Loucy (cell line): ENCODE measurements around the gene NOL9.

Experiments
- H2AFZ ChIP-seq: fragments of 200-600 bp; sonication (generic); 2 replicates; pipeline ENCODE4 v1.6.0; 2016; ENCODE audit warnings: antibody characterized with exemption, mild to moderate bottlenecking, low read length, moderate library complexity
- H3F3A ChIP-seq: fragments of 200-600 bp; 2 replicates; pipeline ENCODE4 v1.6.0; 2016; ENCODE audit warnings: antibody characterized with exemption, low read depth, mild to moderate bottlenecking
- H3K27me3 ChIP-seq: fragments of 200-600 bp; sonication (generic); 2 replicates; pipeline ENCODE4 v1.6.1; 2014; ENCODE audit warnings: low read length, mild to moderate bottlenecking; ENCODE audit not compliant: insufficient read depth, poor library complexity, severe bottlenecking
- H3K36me3 ChIP-seq: fragments of 200-600 bp; sonication (generic); 2 replicates; pipeline ENCODE4 v1.6.1; 2016; ENCODE audit warnings: low read length; ENCODE audit not compliant: insufficient read depth
- H3K4me1 ChIP-seq: fragments of 200-600 bp; sonication (generic); 2 replicates; pipeline ENCODE4 v1.5.1; 2014; ENCODE audit warnings: low read length, mild to moderate bottlenecking; ENCODE audit not compliant: insufficient read depth, poor library complexity, severe bottlenecking
- H3K4me2 ChIP-seq: fragments of 200-600 bp; sonication (generic); 2 replicates; pipeline ENCODE4 v1.6.0; 2014; ENCODE audit warnings: antibody characterized with exemption, low read length, low read depth, mild to moderate bottlenecking; ENCODE audit not compliant: poor library complexity, severe bottlenecking
- H3K4me3 ChIP-seq: fragments of 200-600 bp; sonication (generic); 2 replicates; pipeline ENCODE4 v1.5.1; 2014; ENCODE audit warnings: low read length, mild to moderate bottlenecking, mixed read lengths; ENCODE audit not compliant: poor library complexity, severe bottlenecking
- H3K79me2 ChIP-seq: fragments of 200-600 bp; sonication (generic); 2 replicates; pipeline ENCODE4 v1.6.1; 2014; ENCODE audit warnings: low read length; ENCODE audit not compliant: insufficient read depth
- H3K9ac ChIP-seq: fragments of 200-600 bp; sonication (generic); 2 replicates; pipeline ENCODE4 v1.6.0; 2014; ENCODE audit warnings: mild to moderate bottlenecking, low read depth, low read length, moderate library complexity; ENCODE audit not compliant: poor library complexity, severe bottlenecking
- H3K9me2 ChIP-seq: fragments of 200-600 bp; sonication (generic); replicated peaks from 2 replicates; pipeline ENCODE4 v1.6.1; 2016; ENCODE audit warnings: low read depth, low read length, mixed read lengths
- H3K9me3 ChIP-seq: fragments of 200-600 bp; sonication (generic); 2 replicates; pipeline ENCODE4 v1.6.1; 2014; ENCODE audit warnings: mild to moderate bottlenecking, antibody characterized with exemption, low read length, low read depth; ENCODE audit not compliant: insufficient read depth
- H4K20me1 ChIP-seq: fragments of 200-600 bp; sonication (generic); 2 replicates; pipeline ENCODE4 v1.6.0; 2014; ENCODE audit warnings: antibody characterized with exemption, low read length, mild to moderate bottlenecking; ENCODE audit not compliant: insufficient read depth, poor library complexity, severe bottlenecking
- EZH2phosphoT487 ChIP-seq: fragments of 200-600 bp; IDR thresholded peaks from 2 replicates; pipeline ENCODE4 v1.6.1; 2018; ENCODE audit warnings: antibody characterized with exemption, mild to moderate bottlenecking, moderate library complexity, borderline replicate concordance
- TF ChIP-seq, protein P1 (sequence below): fragments of 200-600 bp; sonication (generic); conservative IDR thresholded peaks from 2 replicates; pipeline ENCODE4 v1.5.1; 2014; ENCODE audit warnings: mild to moderate bottlenecking, antibody characterized with exemption, low read length

Gene NOL9

DNA sequence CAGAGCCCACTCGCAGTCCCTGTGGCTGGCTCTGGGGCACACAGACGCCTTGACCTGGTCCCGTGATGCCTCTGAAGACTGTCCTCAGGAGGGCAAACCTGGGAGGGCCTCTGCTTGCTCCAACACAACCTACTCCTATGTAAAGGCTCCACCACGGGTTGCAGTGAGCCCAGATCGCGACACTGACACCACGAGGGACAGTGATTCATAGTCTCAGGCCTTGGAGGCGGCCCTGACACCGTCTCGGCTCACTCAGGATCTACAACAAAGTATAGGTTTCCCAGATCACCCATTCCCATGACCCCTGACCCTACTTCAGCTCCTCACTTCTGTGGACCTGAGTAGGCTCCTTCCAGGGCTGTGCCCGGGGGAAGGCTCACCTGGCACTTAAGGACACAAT lies 28.0 kb downstream of the NOL9 start:
- TF ChIP-seq EZH2phosphoT487: no peak
- TF ChIP-seq, protein P1, sequence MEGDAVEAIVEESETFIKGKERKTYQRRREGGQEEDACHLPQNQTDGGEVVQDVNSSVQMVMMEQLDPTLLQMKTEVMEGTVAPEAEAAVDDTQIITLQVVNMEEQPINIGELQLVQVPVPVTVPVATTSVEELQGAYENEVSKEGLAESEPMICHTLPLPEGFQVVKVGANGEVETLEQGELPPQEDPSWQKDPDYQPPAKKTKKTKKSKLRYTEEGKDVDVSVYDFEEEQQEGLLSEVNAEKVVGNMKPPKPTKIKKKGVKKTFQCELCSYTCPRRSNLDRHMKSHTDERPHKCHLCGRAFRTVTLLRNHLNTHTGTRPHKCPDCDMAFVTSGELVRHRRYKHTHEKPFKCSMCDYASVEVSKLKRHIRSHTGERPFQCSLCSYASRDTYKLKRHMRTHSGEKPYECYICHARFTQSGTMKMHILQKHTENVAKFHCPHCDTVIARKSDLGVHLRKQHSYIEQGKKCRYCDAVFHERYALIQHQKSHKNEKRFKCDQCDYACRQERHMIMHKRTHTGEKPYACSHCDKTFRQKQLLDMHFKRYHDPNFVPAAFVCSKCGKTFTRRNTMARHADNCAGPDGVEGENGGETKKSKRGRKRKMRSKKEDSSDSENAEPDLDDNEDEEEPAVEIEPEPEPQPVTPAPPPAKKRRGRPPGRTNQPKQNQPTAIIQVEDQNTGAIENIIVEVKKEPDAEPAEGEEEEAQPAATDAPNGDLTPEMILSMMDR: no peak
- H3K9me2 ChIP-seq: no peaks in the 10 kb centered on the region
- H3K36me3 ChIP-seq: peaks cover 38% of the 10 kb centered on the region; the same call in 1 of the 2 replicates
- H3K4me2 ChIP-seq: no peak overlapping the region
- H3K4me3 ChIP-seq: no peak overlapping the region
- no peaks in the 10 kb centered on the region for H3K27me3 ChIP-seq
- H2AFZ ChIP-seq: no peak overlapping the region
- no peaks in the 10 kb centered on the region for H3F3A ChIP-seq
- H3K4me1 ChIP-seq: no peaks in the 10 kb centered on the region
- H3K9me3 ChIP-seq: no peaks in the 10 kb centered on the region
- H4K20me1 ChIP-seq: no peaks in the 10 kb centered on the region
- no peaks in the 10 kb centered on the region for H3K79me2 ChIP-seq
- no peak overlapping the region for H3K9ac ChIP-seq

- TF ChIP-seq, protein P1: peak; percentile 79
- TF ChIP-seq EZH2phosphoT487: no peak
- no peaks in the 10 kb centered on the region for H3K79me2 ChIP-seq
- no peaks in the 10 kb centered on the region for H3K27me3 ChIP-seq
- no peaks in the 10 kb centered on the region for H4K20me1 ChIP-seq
- H2AFZ ChIP-seq: no peak overlapping the region
- H3K9me2 ChIP-seq: no peaks in the 10 kb centered on the region
- no peaks in the 10 kb centered on the region for H3K9me3 ChIP-seq
- H3K9ac ChIP-seq: no peak overlapping the region
- no peak overlapping the region for H3K4me3 ChIP-seq
- H3K36me3 ChIP-seq: peaks cover 25% of the 10 kb centered on the region; the same call in 1 of the 2 replicates
- no peak overlapping the region for H3K4me2 ChIP-seq
- no peaks in the 10 kb centered on the region for H3K4me1 ChIP-seq
- H3F3A ChIP-seq: no peaks in the 10 kb centered on the region
These were observed 30.7 kb downstream of the NOL9 start for GRCh38 chr1:6523566-6523965.

DNA sequence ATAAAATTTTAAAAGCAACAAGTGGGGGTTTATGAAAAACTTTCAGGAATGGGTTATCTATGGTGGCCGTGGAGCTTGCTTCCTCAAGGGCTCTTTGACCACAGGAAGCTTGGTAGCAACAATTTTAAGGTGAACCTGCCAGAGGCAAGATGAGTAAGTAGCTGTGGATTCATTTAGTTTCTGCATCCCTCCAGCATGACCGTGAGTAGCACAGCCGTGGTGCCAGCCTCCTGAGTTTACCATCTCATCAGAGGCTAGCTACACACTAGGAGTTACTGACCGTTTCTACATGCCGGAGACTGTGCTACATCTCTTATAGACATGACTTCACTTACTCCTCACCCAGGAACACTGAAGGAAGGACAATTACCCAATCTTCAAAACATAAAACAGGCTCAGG lies 32.8 kb downstream of the NOL9 start:
- no peaks in the 10 kb centered on the region for H3F3A ChIP-seq
- no peaks in the 10 kb centered on the region for H3K79me2 ChIP-seq
- no peak overlapping the region for H3K4me3 ChIP-seq
- no peaks in the 10 kb centered on the region for H3K27me3 ChIP-seq
- no peak for TF ChIP-seq EZH2phosphoT487
- TF ChIP-seq, protein P1: no peak
- H3K9ac ChIP-seq: no peak overlapping the region
- H3K36me3 ChIP-seq: peaks cover 15% of the 10 kb centered on the region; the same call in 1 of the 2 replicates
- H3K4me1 ChIP-seq: no peaks in the 10 kb centered on the region
- no peaks in the 10 kb centered on the region for H4K20me1 ChIP-seq
- H3K4me2 ChIP-seq: no peak overlapping the region
- H3K9me2 ChIP-seq: no peaks in the 10 kb centered on the region
- H3K9me3 ChIP-seq: no peaks in the 10 kb centered on the region
- H2AFZ ChIP-seq: no peak overlapping the region
